Central memory CD8-positive, alpha-beta T cell (primary cell): ENCODE measurements around the gene KTN1.

Source experiments
- ATAC-seq: fragments of 150-1000 bp; cut with Tn5 transposase; replicated peaks from 2 replicates; pipeline ENCODE4 v1.10.0; 2022; ENCODE audit warnings: mild to moderate bottlenecking, moderate FRiP score, moderate number of reproducible peaks; ENCODE audit not compliant: poor library complexity, severe bottlenecking; ENCODE audit errors: extremely low read depth
- DNase-seq, 2 donors: peaks; one replicate each; pipeline ENCODE4 v3.0.0; 2021; ENCODE audit warnings: low spot score in 2 of 2
- H3K27ac Mint-ChIP-seq: one replicate; pipeline ENCODE4 v1.8.0; 2022; ENCODE audit warnings: low read depth, mild to moderate bottlenecking, moderate library complexity, mixed read lengths
- H3K27me3 Mint-ChIP-seq: one replicate; pipeline ENCODE4 v1.8.0; 2022; ENCODE audit warnings: mixed read lengths
- H3K36me3 Mint-ChIP-seq: one replicate; pipeline ENCODE4 v1.8.0; 2022; ENCODE audit warnings: mild to moderate bottlenecking, moderate library complexity, mixed read lengths; ENCODE audit not compliant: insufficient read depth
- H3K4me1 Mint-ChIP-seq: one replicate; pipeline ENCODE4 v1.8.0; 2022; ENCODE audit warnings: mixed read lengths
- H3K4me3 Mint-ChIP-seq: one replicate; pipeline ENCODE4 v1.8.0; 2022; ENCODE audit warnings: mild to moderate bottlenecking, moderate library complexity, mixed read lengths
- H3K9me3 Mint-ChIP-seq: one replicate; pipeline ENCODE4 v1.8.0; 2022; ENCODE audit warnings: mixed read lengths

The KTN1 gene

GRCh38 chr14:55628426-55628825 lies 48.4 kb downstream of the KTN1 start:
- ATAC-seq (no peak), DNase-seq (no peak)
- Mint-ChIP-seq H3K4me3 (no peak overlapping the region), H3K36me3 (peaks cover 32% of the 10 kb centered on the region), H3K27me3 (no peaks in the 10 kb centered on the region), H3K27ac (no peak overlapping the region), H3K4me1 (peaks cover 33% of the 10 kb centered on the region), H3K9me3 (no peaks in the 10 kb centered on the region)

GRCh38 chr14:55638665-55639064 lies 58.7 kb downstream of the KTN1 start:
- Mint-ChIP-seq H3K4me3 (no peak overlapping the region), H3K27me3 (no peaks in the 10 kb centered on the region), H3K4me1 (peaks cover 6% of the 10 kb centered on the region), H3K9me3 (no peaks in the 10 kb centered on the region), H3K27ac (peak overlapping the region; percentile 11), H3K36me3 (peaks cover 61% of the 10 kb centered on the region)
- ATAC-seq: no peak
- DNase-seq: no peak

- ATAC-seq: no peak
Observed at GRCh38 chr14:55641290-55641689, 61.3 kb downstream of the KTN1 start.

GRCh38 chr14:55641954-55642353 lies 61.9 kb downstream of the KTN1 start:
- Mint-ChIP-seq H3K36me3 (peaks cover 52% of the 10 kb centered on the region), H3K27me3 (no peaks in the 10 kb centered on the region), H3K9me3 (no peaks in the 10 kb centered on the region), H3K4me3 (no peak overlapping the region), H3K4me1 (peaks cover 25% of the 10 kb centered on the region), H3K27ac (no peak overlapping the region)
- DNase-seq (no peak), ATAC-seq (no peak)

More at GRCh38 chr14:55641290-55641689, 61.3 kb downstream of the KTN1 start:
- Mint-ChIP-seq H3K4me1 (peaks cover 22% of the 10 kb centered on the region), H3K9me3 (no peaks in the 10 kb centered on the region), H3K27ac (no peak overlapping the region), H3K4me3 (no peak overlapping the region), H3K27me3 (no peaks in the 10 kb centered on the region), H3K36me3 (peaks cover 59% of the 10 kb centered on the region)
- no peak for DNase-seq

GRCh38 chr14:55645145-55645544 lies 65.1 kb downstream of the KTN1 start:
- ATAC-seq (no peak), DNase-seq (no peak)
- Mint-ChIP-seq H3K9me3 (no peaks in the 10 kb centered on the region), H3K36me3 (peaks cover 49% of the 10 kb centered on the region), H3K4me3 (no peak overlapping the region), H3K27ac (no peak overlapping the region), H3K4me1 (peaks cover 28% of the 10 kb centered on the region), H3K27me3 (no peaks in the 10 kb centered on the region)

- peaks cover 49% of the 10 kb centered on the region for H3K36me3 Mint-ChIP-seq
- no peak for DNase-seq
- peak overlapping the region; percentile 87 for H3K27ac Mint-ChIP-seq
Observed at GRCh38 chr14:55645845-55646832, 66.1 kb downstream of the KTN1 start.

GRCh38 chr14:55650992-55651391 lies 71.0 kb downstream of the KTN1 start:
- Mint-ChIP-seq H3K27me3 (no peaks in the 10 kb centered on the region), H3K9me3 (no peaks in the 10 kb centered on the region), H3K4me1 (peaks cover 11% of the 10 kb centered on the region), H3K27ac (no peak overlapping the region), H3K36me3 (peaks cover 49% of the 10 kb centered on the region), H3K4me3 (no peak overlapping the region)
- DNase-seq (no peak), ATAC-seq (no peak)

More at GRCh38 chr14:55645845-55646832, 66.1 kb downstream of the KTN1 start:
- no peak for ATAC-seq
- Mint-ChIP-seq H3K4me1 (peaks cover 30% of the 10 kb centered on the region), H3K27me3 (no peaks in the 10 kb centered on the region), H3K9me3 (no peaks in the 10 kb centered on the region), H3K4me3 (no peak overlapping the region)

- H3K9me3 Mint-ChIP-seq: no peaks in the 10 kb centered on the region
- ATAC-seq (no peak), DNase-seq (no peak)
- H3K4me3 Mint-ChIP-seq: no peak overlapping the region
- no peak overlapping the region for H3K27ac Mint-ChIP-seq
- H3K4me1 Mint-ChIP-seq: peaks cover 5% of the 10 kb centered on the region
- H3K27me3 Mint-ChIP-seq: no peaks in the 10 kb centered on the region
- H3K36me3 Mint-ChIP-seq: peaks cover 60% of the 10 kb centered on the region
Observed at GRCh38 chr14:55654243-55654642, 74.2 kb downstream of the KTN1 start.

GRCh38 chr14:55661029-55661428 lies 81.0 kb downstream of the KTN1 start:
- Mint-ChIP-seq H3K9me3 (no peaks in the 10 kb centered on the region), H3K36me3 (peaks cover 48% of the 10 kb centered on the region), H3K27me3 (no peaks in the 10 kb centered on the region), H3K4me3 (no peak overlapping the region), H3K4me1 (peaks cover 23% of the 10 kb centered on the region), H3K27ac (no peak overlapping the region)
- ATAC-seq (no peak), DNase-seq (no peak)

GRCh38 chr14:55662752-55663151 lies 82.7 kb downstream of the KTN1 start:
- Mint-ChIP-seq H3K36me3 (peaks cover 42% of the 10 kb centered on the region), H3K27ac (no peak overlapping the region), H3K9me3 (no peaks in the 10 kb centered on the region), H3K4me1 (peaks cover 23% of the 10 kb centered on the region), H3K27me3 (no peaks in the 10 kb centered on the region), H3K4me3 (no peak overlapping the region)
- no peak for ATAC-seq
- no peak for DNase-seq

- H3K4me1 Mint-ChIP-seq: peaks cover 23% of the 10 kb centered on the region
- H3K9me3 Mint-ChIP-seq: no peaks in the 10 kb centered on the region
- ATAC-seq: no peak
- DNase-seq: no peak
- no peak overlapping the region for H3K4me3 Mint-ChIP-seq
- no peaks in the 10 kb centered on the region for H3K27me3 Mint-ChIP-seq
- H3K27ac Mint-ChIP-seq: peak overlapping the region; percentile 39
- H3K36me3 Mint-ChIP-seq: peaks cover 36% of the 10 kb centered on the region
Observed at GRCh38 chr14:55665067-55665675, 85.2 kb downstream of the KTN1 start.

GRCh38 chr14:55667801-55668200 lies 87.8 kb downstream of the KTN1 start:
- no peak for ATAC-seq
- H3K27ac Mint-ChIP-seq: no peak overlapping the region

GRCh38 chr14:55671641-55672040 lies 91.6 kb downstream of the KTN1 start:
- DNase-seq (no peak), ATAC-seq (no peak)
- H3K4me1 Mint-ChIP-seq: no peaks in the 10 kb centered on the region
- H3K36me3 Mint-ChIP-seq: peaks cover 48% of the 10 kb centered on the region
- no peaks in the 10 kb centered on the region for H3K27me3 Mint-ChIP-seq
- H3K9me3 Mint-ChIP-seq: no peaks in the 10 kb centered on the region
- H3K4me3 Mint-ChIP-seq: no peak overlapping the region
- H3K27ac Mint-ChIP-seq: no peak overlapping the region

More at GRCh38 chr14:55667801-55668200, 87.8 kb downstream of the KTN1 start:
- peaks cover 38% of the 10 kb centered on the region for H3K36me3 Mint-ChIP-seq
- H3K9me3 Mint-ChIP-seq: no peaks in the 10 kb centered on the region
- H3K4me3 Mint-ChIP-seq: no peak overlapping the region
- peaks cover 23% of the 10 kb centered on the region for H3K4me1 Mint-ChIP-seq
- no peaks in the 10 kb centered on the region for H3K27me3 Mint-ChIP-seq
- DNase-seq: no peak
